ENCODE measurements around the gene SSTR1.

DNA sequence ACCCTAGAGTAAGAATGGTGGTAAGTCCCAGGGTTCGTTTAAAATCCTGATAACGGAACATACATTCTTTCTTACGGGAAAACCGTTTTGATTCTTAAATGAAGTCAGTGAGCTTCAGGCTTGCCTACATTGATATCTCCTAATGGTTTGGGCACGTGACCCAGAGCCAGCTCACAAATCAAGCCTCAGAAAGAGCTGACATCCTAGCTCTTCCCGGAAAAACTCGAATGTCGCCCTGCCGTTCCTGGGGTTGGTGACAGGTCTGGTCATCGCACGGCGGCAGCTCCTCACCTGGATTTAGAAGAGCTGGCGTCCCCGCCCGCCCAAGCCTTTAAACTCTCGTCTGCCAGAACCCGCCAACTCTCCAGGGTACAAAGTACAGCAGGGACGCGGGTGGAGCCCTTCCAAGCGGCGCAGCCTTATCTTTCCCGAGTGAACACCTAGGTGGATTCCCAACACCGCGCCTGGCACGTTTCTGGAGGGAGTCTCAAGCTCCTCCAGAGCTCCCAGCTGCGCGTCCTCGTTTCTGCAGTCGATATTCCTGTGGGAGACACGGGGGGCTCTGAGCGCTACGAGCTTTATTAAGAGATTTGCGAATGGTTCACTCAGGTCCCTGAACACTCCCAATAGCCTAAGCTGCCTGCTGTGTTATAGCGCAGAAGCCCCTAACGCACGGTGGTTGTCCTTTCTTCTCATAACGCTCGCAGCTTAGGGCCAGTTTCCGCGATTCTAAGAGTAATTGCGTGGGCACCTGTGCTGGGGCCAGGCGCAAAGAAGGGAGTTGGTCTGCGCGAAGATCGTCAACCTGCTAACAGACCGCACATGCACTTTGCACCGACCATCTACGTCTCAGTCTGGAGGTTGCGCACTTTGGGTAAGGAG lies at the start of gene SSTR1:
- TF ChIP-seq, protein P1, sequence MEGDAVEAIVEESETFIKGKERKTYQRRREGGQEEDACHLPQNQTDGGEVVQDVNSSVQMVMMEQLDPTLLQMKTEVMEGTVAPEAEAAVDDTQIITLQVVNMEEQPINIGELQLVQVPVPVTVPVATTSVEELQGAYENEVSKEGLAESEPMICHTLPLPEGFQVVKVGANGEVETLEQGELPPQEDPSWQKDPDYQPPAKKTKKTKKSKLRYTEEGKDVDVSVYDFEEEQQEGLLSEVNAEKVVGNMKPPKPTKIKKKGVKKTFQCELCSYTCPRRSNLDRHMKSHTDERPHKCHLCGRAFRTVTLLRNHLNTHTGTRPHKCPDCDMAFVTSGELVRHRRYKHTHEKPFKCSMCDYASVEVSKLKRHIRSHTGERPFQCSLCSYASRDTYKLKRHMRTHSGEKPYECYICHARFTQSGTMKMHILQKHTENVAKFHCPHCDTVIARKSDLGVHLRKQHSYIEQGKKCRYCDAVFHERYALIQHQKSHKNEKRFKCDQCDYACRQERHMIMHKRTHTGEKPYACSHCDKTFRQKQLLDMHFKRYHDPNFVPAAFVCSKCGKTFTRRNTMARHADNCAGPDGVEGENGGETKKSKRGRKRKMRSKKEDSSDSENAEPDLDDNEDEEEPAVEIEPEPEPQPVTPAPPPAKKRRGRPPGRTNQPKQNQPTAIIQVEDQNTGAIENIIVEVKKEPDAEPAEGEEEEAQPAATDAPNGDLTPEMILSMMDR (IDR thresholded peaks at IDR 0.05; ENCODE audit: insufficient read depth, low read length, poor library complexity, severe bottlenecking), result no peak
- TF ChIP-seq EZH2phosphoT487 (conservative IDR thresholded peaks at IDR 0.05; ENCODE audit: low read length), result no peak
